HG03354 (cell line): ENCODE results near the gene ZC3H12A.
"Not testable (repeated sequence)": the region's sequence is repeated elsewhere in the genome, so short reads cannot be mapped to it uniquely, and the experiment has no call there.

Source experiments
- ATAC-seq: cut with Tn5 transposase; IDR thresholded peaks from one replicate; pipeline ENCODE4 v1.9.1; 2021; ENCODE audit warnings: mild to moderate bottlenecking; ENCODE audit not compliant: unreplicated experiment, poor library complexity, severe bottlenecking

Gene ZC3H12A

DNA sequence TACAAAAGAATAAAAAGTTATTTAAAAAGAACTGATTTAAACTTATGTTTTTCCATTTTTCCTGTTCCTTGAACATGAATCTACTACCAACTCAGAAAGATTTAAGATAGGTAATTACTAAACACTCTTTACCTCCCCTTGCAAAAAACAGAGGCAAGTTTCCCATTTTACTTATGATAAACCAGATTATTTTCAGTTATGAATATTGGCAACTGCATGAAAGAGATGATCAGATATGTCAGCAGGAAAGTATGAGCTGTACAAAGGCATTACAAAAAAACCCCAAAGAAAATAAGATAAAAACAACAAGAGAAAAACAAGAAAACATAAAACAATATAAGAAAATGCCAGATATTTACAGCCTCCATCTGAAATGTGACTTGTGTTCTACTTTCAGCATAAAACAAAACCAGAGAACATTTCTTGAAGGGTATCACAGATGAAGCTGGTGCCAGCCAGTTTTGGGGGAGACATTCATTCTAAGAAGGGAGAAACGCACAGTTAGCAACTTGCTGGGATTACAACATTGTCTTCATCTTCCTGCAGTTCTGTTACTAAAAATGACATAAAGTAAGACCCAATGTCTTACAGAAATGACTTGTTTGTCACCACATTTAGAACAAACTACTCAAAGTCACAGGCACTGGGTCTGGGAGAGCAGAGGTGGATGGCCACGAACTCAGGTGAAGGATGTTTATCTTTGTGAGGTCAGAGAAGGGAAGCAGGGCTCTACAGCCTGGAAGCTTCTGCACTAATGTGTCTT, 19.1 kb downstream of the ZC3H12A start:
- ATAC-seq = no peak

DNA sequence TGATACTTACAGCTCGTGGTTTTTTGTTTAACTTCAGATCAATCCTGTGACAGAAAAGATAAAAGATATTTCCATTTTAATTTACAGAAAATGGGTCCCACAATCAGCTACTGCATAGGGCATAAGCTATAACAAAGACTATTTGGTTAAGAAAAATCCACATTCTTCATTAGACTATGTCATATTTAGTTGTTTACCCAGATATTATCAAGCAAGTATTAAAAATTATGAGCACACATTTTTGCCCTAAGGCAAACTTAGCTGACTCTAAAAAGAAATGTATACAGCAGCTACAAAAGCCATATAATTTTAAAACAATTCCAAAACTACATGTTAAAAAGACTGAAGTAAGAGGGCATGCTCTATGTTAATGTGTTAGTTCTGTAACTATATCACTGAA, 21.5 kb downstream of the ZC3H12A start:
- ATAC-seq = no peak

DNA sequence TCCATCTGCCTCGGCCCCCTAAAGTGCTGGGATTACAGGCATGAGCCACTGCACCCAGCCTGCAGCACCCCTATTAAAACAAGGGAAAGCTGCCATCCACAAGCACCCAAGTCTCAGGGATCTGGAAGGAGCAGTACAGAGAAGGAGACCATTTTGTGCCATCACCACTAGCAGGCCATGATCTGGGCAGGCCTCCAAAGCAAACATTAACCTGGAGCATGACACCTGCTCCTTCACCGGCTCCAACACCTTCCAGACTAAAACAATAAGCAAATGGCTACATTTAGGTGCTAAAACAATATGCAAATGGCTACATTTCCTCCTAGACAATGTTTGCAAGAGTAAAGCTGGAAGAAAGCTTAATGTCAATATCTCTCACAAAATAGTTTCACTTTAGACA, 23.5 kb downstream of the ZC3H12A start:
- ATAC-seq = no peak

GRCh38 chr1:37498872-37499617, 24.7 kb downstream of the ZC3H12A start:
- no peak for ATAC-seq

DNA sequence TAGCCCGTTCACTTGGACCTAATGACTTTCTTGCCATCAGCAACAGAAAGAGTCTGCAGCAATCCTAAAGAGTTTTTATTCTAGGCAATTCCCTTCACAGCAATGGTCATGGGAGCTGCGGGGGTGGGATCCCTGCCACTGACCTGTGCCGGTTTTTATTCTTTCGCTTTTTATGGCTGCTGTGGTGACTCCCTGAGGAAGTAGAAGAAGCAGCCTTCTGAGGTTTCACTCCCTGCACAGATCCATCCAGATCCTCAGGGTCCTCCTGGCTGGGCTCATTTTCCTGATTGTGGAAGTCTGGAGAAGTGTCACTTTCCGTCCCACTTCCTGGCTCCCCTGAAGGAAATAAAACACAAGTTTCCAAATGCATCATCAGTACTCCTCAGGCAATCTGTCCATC, 27.3 kb downstream of the ZC3H12A start:
- ATAC-seq = no peak

- no peak for ATAC-seq
These were observed 27.7 kb downstream of the ZC3H12A start for GRCh38 chr1:37502104-37502503.

DNA sequence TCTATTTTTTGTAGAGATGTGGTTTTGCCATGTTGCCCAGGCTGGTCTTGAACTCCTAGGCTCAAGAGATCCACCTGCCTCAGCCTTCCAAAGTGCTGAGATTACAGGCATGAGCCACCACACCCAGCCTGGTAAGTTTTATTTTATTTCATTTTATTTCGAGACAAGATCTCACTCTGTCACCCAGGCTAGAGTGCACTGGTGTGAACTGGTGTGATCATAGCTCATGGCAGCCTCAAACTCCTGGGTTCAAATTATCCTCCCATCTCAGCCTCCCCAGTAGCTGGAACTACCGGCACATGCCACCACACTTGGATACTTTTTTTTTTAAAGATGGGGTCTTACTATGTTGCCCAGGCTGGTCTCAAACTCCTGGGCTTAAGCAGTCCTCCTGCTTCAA, 28.4 kb downstream of the ZC3H12A start:
- ATAC-seq = not testable (repeated sequence)

GRCh38 chr1:37506740-37507139, 32.4 kb downstream of the ZC3H12A start:
- no peak for ATAC-seq

GRCh38 chr1:37509181-37509580, 34.8 kb downstream of the ZC3H12A start:
- no peak for ATAC-seq

GRCh38 chr1:37513795-37514349, 39.5 kb downstream of the ZC3H12A start:
- ATAC-seq = peak; percentile 46

DNA sequence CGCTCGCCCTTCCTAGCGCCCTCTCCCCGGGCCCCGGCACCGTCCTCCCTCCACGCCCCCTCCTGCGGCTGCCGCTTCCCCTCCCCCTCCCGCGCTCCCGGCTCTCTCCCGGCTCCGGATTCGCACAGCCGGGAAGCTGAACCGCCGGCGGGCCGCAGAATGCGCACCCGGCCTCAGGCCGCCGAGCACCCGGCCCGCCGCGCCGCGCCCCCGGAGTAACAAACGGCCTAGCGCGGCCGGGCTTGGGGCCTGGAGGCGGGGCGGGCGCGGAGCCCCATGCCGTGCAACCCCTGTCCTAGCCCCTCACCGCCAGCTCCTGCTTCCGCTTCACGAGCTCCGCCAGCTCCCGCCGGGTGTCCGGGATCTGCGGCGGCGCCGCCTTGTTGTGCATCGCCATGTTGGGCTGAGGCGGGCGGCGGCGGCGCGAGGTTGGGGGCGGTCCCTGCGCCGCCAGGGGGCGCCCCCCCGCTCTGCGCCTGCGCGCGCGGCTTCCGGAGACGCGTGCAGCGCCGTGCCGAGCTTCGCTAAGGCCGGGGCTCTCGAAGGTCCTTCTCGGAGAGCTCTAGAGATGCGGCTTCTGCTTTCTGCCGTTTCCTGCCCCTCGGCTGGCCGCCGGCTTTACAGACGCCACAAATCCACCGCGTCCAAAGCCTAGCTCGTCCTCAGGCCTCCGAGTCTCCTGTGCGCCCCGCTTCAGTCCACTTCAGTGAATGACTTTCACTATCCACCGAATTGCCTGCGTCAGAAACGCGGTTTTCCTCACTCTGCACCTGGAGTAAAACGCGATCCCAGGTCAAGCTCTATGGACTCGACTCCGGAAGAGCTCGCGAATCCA, 40.2 kb downstream of the ZC3H12A start, which contains the start of gene MEAF6:
MEAF6 (minus strand) TSS at position 417 of the 835 bp plus-strand sequence; CDS start at position 397, 20 bp downstream.
- peak; percentile 86 for ATAC-seq

GRCh38 chr1:37515185-37516034, 41.0 kb downstream of the ZC3H12A start:
- no peak for ATAC-seq

- ATAC-seq = no peak
These were observed 43.2 kb downstream of the ZC3H12A start for GRCh38 chr1:37517569-37517968.

DNA sequence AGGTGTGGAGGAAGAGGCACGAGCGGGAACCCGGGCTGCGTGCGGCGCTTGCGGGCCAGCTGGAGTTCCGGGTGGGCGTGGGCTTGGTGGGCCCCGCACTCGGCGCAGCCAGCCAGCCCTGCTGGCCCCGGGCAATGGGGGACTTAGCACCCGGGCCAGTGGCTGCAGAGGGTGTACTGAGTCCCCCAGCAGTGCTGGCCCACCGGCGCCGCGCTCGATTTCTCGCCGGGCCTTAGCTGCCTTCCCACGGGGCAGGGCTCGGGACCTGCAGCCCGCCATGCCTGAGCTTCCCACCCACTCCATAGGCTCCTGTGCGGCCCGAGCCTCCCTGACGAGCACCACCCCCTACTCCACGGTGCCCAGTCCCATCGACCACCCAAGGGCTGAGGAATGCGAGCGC, 43.9 kb downstream of the ZC3H12A start:
- not testable (repeated sequence) for ATAC-seq

- ATAC-seq = not testable (repeated sequence)
These were observed 44.5 kb downstream of the ZC3H12A start for GRCh38 chr1:37518929-37519328.

GRCh38 chr1:37519613-37520012, 45.2 kb downstream of the ZC3H12A start:
- no peak for ATAC-seq

DNA sequence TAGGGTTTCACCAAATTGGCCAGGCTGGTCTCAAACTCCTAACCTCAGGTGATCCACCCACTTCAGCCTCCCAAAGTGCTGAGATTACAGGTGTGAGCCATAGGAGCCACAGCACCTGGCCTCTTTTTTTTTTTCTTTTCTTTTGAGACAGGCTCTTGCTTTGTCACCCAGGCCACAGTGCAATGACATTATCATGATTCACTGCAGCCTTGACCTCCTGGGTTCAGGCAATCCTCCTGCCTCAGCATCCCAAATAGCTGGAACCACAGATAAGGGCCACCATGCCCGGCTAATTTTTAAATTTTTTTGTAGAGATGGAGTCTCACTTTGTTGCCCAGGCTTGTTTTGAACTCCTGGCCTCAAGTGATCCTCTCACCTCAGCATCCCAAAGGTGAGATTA, 55.5 kb downstream of the ZC3H12A start:
- ATAC-seq = not testable (repeated sequence)

GRCh38 chr1:37532418-37533156, 58.2 kb downstream of the ZC3H12A start:
- not testable (repeated sequence) for ATAC-seq
